Measurements from ENCODE around the gene TIRAP.

The TIRAP gene

DNA sequence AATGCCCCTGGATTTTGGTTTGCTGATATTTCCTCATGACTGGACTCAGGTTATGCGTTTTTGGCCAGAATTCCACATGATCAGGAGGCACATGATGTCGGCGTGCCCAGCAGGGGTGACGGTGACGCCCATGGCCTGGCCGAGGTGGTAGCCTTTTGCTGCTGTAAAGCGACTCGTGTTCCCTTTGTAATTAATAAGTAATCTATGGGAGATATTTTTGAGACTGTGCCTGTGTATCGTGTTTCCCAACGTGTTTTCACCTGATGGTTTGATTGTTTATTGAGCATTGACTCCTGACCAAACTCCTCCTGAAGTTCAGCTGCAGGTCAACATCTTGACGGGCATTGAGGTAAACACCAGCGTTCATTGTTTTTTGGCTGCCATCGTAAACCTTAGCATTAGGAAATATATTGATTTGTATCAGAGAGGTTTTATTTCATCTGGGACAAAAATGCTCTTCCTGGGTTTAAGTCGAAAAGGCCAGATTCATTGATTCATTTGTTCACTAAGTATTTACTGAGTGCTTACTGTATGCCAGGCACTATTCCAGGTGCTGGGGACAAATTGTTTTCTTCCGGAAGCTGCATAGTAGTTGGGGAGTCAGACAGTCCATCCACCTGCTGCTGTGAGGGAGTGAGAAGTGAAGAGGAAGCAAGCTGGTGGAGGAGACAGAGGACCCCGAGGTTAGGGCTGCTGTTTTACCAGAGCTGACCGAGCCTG, 44.5 kb downstream of the TIRAP start:
- no peak for DNase-seq (ENCODE audit: low read depth)

GRCh38 chr11:126328001-126328390, 45.1 kb downstream of the TIRAP start:
- DNase-seq (ENCODE audit: low read depth) = no peak

DNA sequence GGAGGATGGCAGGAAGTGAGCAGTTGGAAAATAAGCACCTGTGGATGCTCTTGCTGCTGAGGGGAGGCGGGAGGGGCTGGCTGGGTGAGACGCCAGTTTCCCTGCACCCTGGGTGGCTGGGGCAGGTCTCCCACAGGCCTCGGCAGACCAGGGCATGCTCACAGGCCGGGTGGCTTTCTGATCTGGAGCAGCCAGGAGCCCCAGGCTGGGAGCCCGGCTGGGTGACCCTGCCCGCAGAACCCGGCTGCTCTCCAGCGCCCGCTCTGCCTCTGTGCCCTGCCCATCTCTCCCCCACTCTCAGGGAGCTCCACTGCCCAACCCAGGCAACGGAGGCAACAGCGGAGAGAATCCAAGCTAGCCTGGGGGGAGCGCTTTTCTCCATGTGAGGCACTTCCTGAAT, 45.6 kb downstream of the TIRAP start:
- no peak for DNase-seq (ENCODE audit: low read depth)

GRCh38 chr11:126328938-126329643, 46.2 kb downstream of the TIRAP start:
- DNase-seq (ENCODE audit: low read depth) = no peak

GRCh38 chr11:126329644-126330211, 46.8 kb downstream of the TIRAP start:
- DNase-seq (ENCODE audit: low read depth) = no peak

- no peak for DNase-seq (ENCODE audit: low read depth)
These were observed 48.4 kb downstream of the TIRAP start for GRCh38 chr11:126331286-126331685.

GRCh38 chr11:126332221-126332711, 49.4 kb downstream of the TIRAP start:
- no peak for DNase-seq (ENCODE audit: low read depth)

DNA sequence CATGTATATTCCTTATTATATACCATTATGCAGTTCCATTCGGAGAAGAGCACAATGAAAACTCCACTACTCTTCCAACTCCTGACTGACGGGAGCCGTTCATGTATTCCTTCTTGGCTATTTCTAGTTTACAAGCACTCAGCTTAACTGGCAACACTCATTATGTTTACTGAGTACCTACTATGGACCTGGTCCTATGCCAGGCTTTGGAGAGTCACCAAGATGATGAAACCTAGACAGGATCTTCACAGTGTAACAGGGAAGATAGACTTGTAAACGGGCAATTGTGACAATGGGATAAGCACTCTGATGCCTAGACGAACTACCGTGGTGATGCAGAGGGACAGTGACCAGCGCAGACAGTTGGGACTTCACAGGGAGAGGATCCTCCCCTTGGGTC, 50.2 kb downstream of the TIRAP start:
- DNase-seq (ENCODE audit: low read depth) = no peak

- no peak for DNase-seq (ENCODE audit: low read depth)
These were observed 52.0 kb downstream of the TIRAP start for GRCh38 chr11:126334659-126335462.

DNA sequence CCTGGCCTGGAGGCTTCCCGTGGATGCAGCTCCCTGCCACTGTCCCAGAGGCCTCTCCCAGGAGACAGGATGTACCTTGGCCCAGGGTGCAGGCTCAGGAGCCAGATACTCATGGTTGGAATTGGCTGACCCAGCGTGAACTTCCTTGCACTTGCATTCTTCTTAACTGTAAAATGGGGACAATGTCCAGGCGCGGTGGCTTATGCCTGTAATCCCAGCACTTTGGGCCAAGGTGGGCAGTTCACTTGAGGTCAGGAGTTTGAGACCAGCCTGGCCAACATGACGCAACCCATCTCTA, 52.5 kb downstream of the TIRAP start:
- no peak for DNase-seq (ENCODE audit: low read depth)

DNA sequence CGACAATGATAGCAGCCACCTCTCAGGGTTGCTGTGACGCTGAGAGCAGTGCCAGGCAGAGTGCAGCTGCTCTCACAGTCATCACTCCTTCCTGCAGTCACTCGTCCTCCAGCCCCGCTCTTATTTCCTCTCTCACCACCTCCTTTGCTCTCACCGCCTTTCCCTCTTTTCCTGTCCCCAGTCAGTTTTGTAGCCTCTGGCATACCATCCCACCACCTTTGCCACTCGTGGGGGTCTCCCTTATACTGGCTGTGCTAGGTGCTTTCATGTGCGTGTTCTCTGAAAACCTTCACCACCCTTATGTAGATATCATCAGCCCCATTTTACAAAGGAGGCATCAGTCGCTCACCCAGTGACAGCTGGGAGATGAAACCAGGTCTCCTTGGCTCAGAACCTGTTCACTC, 53.2 kb downstream of the TIRAP start:
- DNase-seq (ENCODE audit: low read depth) = no peak

- no peak for DNase-seq (ENCODE audit: low read depth)
These were observed 53.8 kb downstream of the TIRAP start for GRCh38 chr11:126336671-126337101.

DNA sequence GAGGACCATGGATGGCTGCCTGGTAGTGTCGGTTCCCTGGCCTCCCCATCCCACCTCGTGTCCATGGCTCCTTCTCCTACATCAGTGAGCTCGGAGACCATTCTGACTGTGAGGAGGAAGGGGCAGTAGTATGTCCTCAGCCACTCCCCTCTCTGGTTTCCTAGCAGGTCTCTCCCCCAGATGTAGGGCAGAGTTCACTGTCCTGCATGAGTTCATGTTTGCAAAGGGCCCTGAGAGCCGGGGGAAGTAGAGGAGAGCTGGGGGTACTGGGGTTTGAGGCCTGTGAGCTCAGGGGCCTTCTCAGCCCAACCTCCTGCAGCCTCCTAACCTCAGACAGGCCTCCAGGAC, 54.2 kb downstream of the TIRAP start:
- DNase-seq (ENCODE audit: low read depth) = no peak

- no peak for DNase-seq (ENCODE audit: low read depth)
These were observed 54.8 kb downstream of the TIRAP start for GRCh38 chr11:126337474-126338241.

DNA sequence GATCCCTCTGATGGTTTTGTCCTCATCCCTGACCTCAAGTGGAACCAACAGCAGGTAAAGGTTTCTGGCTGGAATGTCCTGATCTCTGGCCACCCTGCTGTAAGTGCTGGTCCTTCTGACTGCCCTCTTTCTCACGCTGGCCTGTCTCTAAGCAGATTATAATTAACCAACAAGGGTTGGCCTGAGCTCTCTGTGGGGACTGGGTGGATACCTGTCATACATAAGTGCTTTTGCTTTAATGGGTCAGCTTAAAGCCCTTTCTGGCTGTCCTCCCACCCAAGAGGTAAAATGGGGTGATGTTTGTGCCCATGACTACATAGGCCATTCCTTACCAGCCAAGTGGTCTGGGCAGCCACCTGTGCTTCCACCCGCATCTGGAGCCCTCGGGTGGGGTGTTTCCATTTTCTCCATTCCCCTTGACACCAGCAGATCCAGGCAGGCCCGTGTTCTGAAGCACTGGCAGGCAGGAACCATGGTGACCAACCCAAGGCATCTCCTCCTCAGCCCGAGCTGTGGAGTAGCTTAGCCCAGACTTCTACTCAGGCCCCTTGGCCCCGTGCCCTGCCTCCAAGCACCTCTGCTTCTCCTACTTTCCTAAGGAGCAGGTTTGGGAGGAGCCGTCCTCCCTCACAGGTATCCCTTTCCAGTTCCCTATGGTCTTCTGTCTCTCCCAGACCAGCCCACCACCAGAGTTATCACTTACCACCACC, 55.6 kb downstream of the TIRAP start:
- no peak for DNase-seq (ENCODE audit: low read depth)

- DNase-seq (ENCODE audit: low read depth) = no peak
These were observed 56.4 kb downstream of the TIRAP start for GRCh38 chr11:126339073-126339862.

DNA sequence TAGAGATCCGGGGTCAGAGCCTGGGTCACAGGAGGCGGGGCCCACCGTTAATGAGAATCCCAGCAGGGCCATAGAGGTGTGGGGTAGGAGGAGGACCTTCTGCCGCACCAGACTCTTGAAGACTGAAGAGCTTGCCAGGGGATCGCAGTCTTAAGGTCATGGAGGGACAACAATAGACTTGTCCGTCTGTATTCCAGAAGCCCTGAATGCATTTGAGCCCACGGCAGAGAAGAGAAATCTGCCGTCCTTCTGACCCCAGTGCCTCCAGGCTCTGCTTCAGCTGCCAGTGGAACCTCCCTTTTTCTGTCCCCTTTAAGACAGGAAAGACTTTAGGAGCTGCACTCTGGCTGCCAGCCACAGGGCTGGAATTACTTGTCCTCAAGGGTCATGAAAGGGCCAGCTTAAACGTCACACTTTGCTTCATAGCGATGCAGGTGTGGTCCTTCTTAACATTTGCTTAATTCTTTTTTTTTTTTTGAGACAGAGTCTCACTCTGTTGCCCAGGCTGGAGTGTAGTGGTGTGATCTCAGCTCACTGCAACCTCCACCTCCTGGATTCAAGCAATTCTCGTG, 57.1 kb downstream of the TIRAP start:
- no peak for DNase-seq (ENCODE audit: low read depth)

GRCh38 chr11:126340960-126341606, 58.2 kb downstream of the TIRAP start:
- DNase-seq (ENCODE audit: low read depth) = no peak

DNA sequence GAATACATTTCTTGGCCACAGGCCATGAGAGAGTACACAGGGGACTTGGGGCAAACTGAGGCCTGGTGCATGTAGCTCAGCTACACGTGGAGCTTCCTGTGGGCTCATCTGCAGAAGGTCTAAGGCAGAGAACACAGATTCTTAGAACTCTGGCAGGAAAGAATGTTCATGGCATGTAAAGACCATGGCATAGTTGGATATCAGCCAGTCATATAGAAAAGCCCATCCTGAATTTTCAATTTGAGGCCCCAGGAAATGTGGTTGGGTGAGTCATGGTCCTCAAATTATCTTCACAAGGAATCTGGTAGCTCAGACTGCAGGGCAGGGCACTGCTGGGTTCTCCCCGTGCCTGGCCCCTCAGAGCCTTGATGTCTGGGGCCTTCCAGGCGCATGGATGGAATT, 58.9 kb downstream of the TIRAP start:
- no peak for DNase-seq (ENCODE audit: low read depth)

DNA sequence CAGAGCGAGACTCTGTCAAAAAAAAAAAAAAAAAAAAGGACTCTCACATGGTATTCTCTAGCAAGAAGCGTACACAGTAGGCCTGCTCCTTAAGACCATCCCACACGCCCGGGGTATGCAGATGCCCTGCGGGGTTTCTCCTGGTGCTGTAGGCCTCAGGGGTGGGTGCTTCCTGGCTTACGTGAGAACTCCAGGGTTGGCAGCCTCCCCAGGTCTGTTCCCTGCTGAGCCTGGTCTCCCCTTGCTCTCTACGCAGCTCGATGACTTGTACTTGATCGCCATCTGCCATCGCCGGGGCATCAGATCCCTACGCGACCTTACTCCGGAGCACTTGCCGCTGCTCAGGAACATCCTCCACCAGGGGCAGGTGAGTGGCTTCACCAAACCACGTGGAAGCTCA, 60.2 kb downstream of the TIRAP start:
- no peak for DNase-seq (ENCODE audit: low read depth)

Data from activated T-cell treated with anti-CD3 and anti-CD28 coated beads for 1 hour (primary cell).